Omental fat pad (tissue), 4 donors: Measurements from ENCODE around the gene GALNT18. TPM values are rescaled to one million over a fixed set of nuclear protein-coding genes. Genes with fewer than 3 reads are reported as not detected.

ENCODE experiments used
- ATAC-seq: fragments of 150-250 bp; one replicate; pipeline ENCODE4 v1.9.1; 2016; ENCODE audit warnings: mild to moderate bottlenecking, moderate library complexity; ENCODE audit not compliant: low FRiP score
- DNase-seq: peaks from one replicate; pipeline ENCODE4 v3.0.0-alpha.2; 2019; ENCODE audit warnings: low spot score
- total RNA-seq, 4 donors: library from RNA; depleted of rRNA; stranded (reverse); fragments of >200 nt; gene quantifications; one replicate each; pipeline ENCODE4 v1.1.0, GENCODE V29; 2016
- TF ChIP-seq, protein P1 (sequence below), 3 donors: fragments of 450-650 bp; IDR thresholded peaks; one replicate each; pipeline ENCODE4 v1.5.1; 2016 to 2017; ENCODE audit warnings: antibody characterized with exemption in 3 of 3, mild to moderate bottlenecking in 3 of 3, moderate library complexity in 2 of 3

Gene GALNT18
- total RNA-seq, 4 donors from 2014 or later = 21.0 to 47.4 (median 35.7) TPM

- TF ChIP-seq, protein P1, sequence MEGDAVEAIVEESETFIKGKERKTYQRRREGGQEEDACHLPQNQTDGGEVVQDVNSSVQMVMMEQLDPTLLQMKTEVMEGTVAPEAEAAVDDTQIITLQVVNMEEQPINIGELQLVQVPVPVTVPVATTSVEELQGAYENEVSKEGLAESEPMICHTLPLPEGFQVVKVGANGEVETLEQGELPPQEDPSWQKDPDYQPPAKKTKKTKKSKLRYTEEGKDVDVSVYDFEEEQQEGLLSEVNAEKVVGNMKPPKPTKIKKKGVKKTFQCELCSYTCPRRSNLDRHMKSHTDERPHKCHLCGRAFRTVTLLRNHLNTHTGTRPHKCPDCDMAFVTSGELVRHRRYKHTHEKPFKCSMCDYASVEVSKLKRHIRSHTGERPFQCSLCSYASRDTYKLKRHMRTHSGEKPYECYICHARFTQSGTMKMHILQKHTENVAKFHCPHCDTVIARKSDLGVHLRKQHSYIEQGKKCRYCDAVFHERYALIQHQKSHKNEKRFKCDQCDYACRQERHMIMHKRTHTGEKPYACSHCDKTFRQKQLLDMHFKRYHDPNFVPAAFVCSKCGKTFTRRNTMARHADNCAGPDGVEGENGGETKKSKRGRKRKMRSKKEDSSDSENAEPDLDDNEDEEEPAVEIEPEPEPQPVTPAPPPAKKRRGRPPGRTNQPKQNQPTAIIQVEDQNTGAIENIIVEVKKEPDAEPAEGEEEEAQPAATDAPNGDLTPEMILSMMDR (IDR thresholded peaks at IDR 0.05) = no peak
- DNase-seq (no peak), ATAC-seq (no peak)
Measured at GRCh38 chr11:11296434-11296833, 325.4 kb downstream of the GALNT18 start.

DNA sequence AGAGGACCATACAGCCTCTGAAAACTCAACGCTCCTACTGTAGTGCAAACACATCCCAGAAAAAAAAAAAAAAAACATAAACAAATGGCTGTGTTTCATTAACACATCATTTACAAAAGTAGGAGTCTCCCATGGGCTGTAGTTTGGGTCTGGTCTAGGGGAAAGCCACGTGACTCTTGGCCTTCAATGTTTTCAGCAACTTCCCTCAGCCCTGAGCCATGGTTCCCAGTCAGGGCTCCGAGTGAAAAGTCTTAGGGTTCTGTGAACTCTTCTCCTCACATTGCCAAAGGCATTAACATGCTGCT is 327.3 kb downstream of the GALNT18 start:
- no peak for DNase-seq
- TF ChIP-seq, protein P1 (IDR thresholded peaks at IDR 0.05) = no peak
- ATAC-seq = no peak

DNA sequence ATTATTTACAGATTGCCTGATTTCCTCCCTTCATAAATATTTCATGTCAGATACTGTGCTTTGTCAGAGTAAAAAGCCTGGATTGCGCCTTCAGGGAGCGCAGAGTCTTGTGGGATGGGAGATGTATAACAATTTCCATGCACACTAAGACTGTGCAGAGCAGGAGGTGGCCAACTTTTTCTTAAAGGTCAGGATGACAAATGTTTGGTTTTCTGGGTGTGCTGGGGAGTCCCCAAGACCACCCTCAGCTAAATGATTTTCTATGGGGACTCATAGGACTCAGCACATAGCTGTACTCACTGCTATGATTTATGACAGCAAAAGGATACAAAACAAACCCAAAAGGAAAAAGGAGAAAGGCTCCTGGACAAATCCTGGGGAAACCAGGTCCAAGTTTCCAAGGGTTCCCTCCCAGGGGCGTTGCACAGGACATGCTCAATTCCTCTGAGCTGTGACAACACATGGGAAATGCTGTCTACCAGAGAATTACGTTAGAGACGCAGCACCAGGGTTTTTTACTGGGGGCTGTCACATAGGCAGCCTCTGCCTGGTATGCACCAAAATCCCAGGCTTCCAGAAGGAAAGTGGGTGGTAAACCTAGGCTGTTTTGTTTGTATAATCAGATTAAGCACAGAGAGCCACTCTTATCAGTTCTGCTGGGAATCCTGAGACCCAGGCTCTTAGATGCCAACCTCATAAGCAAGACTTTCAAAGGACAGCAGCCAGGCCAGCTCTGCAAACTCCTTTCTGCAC is 327.8 kb downstream of the GALNT18 start:
- ATAC-seq (no peak), DNase-seq (no peak)
- TF ChIP-seq, protein P1 (IDR thresholded peaks at IDR 0.05) = no peak

GRCh38 chr11:11292839-11293238 is 329.0 kb downstream of the GALNT18 start:
- DNase-seq = no peak

GRCh38 chr11:11291041-11292015 is 330.5 kb downstream of the GALNT18 start:
- DNase-seq = no peak
- ATAC-seq = no peak

More at GRCh38 chr11:11292839-11293238, 329.0 kb downstream of the GALNT18 start:
- ATAC-seq = no peak
- TF ChIP-seq, protein P1 (IDR thresholded peaks at IDR 0.05) = no peak

DNA sequence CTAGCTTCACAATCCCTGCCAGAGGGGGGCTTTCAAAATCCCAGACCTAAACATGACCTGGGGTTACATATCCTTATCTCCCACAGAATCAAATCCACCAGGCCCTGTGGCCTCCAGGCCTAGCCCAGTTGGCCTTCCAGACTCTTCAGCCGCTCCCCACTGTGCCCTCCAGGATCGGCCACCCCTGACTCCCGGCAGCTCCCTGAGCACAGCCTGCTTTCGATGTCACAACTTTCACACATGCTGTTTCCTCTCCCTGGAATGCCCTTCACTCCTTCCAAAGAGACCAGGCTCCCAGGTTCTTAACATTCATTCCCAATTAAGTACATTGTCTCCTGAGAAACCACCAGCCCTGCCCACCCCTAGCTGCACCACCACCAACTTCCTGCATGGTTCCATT is 331.5 kb downstream of the GALNT18 start:
- ATAC-seq (no peak), DNase-seq (no peak)
- TF ChIP-seq, protein P1 (IDR thresholded peaks at IDR 0.05) = no peak

More at GRCh38 chr11:11291041-11292015, 330.5 kb downstream of the GALNT18 start:
- TF ChIP-seq, protein P1 (IDR thresholded peaks at IDR 0.05) = no peak
